ENCODE data around the gene ICA1.

DNA sequence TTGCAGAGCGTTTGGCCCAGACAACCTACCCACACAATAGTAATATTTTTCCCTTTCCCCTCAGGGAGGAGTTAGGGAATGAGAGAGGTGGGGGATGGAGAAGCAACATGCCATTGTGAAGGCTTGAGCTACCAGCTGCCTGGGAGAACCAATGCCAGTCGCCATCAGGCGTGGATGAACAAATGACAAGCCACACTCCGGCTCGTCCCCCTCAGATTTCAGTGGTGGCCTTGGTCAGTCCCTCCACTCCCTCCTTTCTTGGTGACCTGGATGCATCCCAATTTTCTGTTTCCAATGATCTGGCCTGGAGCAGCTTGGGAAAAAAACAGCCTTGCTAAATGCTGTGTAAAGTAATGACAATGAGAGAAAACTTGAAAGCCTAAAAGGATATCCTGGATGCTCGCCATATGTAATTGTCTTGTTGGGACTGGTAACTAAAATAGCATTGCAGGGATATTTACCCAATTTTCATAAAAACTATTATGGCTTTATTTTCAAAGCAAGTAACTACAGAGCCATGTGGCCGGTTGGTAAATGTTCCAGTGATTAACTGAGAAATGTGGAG lies 110.7 kb downstream of the ICA1 start:
- TF ChIP-seq, protein P1, sequence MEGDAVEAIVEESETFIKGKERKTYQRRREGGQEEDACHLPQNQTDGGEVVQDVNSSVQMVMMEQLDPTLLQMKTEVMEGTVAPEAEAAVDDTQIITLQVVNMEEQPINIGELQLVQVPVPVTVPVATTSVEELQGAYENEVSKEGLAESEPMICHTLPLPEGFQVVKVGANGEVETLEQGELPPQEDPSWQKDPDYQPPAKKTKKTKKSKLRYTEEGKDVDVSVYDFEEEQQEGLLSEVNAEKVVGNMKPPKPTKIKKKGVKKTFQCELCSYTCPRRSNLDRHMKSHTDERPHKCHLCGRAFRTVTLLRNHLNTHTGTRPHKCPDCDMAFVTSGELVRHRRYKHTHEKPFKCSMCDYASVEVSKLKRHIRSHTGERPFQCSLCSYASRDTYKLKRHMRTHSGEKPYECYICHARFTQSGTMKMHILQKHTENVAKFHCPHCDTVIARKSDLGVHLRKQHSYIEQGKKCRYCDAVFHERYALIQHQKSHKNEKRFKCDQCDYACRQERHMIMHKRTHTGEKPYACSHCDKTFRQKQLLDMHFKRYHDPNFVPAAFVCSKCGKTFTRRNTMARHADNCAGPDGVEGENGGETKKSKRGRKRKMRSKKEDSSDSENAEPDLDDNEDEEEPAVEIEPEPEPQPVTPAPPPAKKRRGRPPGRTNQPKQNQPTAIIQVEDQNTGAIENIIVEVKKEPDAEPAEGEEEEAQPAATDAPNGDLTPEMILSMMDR (optimal IDR thresholded peaks at IDR 0.05 in 1 of 3, IDR thresholded peaks at IDR 0.05 in 1 of 3, conservative IDR thresholded peaks at IDR 0.05 in 1 of 3; ENCODE audit: extremely low read depth in 1 of 3, insufficient read depth in 2 of 3, low read length in 3 of 3), result no peak
- TF ChIP-seq EZH2 (IDR thresholded peaks at IDR 0.05; ENCODE audit: low read length), result no peak

Measured in keratinocyte (primary cell).